Left ventricle myocardium inferior (tissue), 1 donor: Measurements from ENCODE around the gene RNF182. TPM values are rescaled to one million over a fixed set of nuclear protein-coding genes. Genes with fewer than 3 reads are reported as not detected.

Experiments used
- DNase-seq: peaks from one replicate; pipeline ENCODE4 v3.0.0-alpha.2; 2020
- H3K27ac ChIP-seq: fragments of 200-600 bp; replicated peaks from 2 replicates; pipeline ENCODE4 v1.8.0; 2021
- H3K27me3 ChIP-seq: fragments of 200-600 bp; 2 replicates; pipeline ENCODE4 v1.8.0; 2021; ENCODE audit warnings: low read depth
- H3K36me3 ChIP-seq: fragments of 200-600 bp; 2 replicates; pipeline ENCODE4 v1.8.0; 2021
- H3K4me1 ChIP-seq: fragments of 200-600 bp; 2 replicates; pipeline ENCODE4 v1.8.0; 2021
- H3K4me3 ChIP-seq: fragments of 200-600 bp; 2 replicates; pipeline ENCODE4 v1.8.0; 2021; ENCODE audit warnings: mild to moderate bottlenecking, moderate library complexity
- H3K9me3 ChIP-seq: fragments of 200-600 bp; replicated peaks from 2 replicates; pipeline ENCODE4 v1.8.0; 2021
- CTCF ChIP-seq: fragments of 200-600 bp; IDR thresholded peaks from 2 replicates; pipeline ENCODE4 v1.8.0; 2021; ENCODE audit warnings: antibody characterized with exemption, mild to moderate bottlenecking, borderline replicate concordance
- intact Hi-C: fragments of 100-400 bp; cut with micrococcal nuclease; formaldehyde crosslinking; loops from one replicate; pipeline ENCODE4 v1.11.0; 2022
- total RNA-seq: library from RNA; stranded (reverse); fragmentation: NEBNext Ultra II Directional; extraction: Animal tissue kit (Norgen Biotek cat#: 25700); gene quantifications from one replicate; pipeline ENCODE4 v1.2.1, GENCODE V29; 2021
- donor health status: DM: no; HTN: yes; CAD: no; lungs with severe emphysema.

RNF182 gene
- total RNA-seq, 1 donor from 2014 or later, result not detected

- Histone ChIP-seq H3K36me3 (no peaks in the 10 kb centered on the region), H3K4me3 (no peak overlapping the region), H3K27me3 (peaks cover 16% of the 10 kb centered on the region), H3K4me1 (peaks cover 3% of the 10 kb centered on the region), H3K9me3 (no peaks in the 10 kb centered on the region), H3K27ac (no peak overlapping the region)
- intact Hi-C loops, result no loop called here
- no peak for DNase-seq
- TF ChIP-seq CTCF, result no peak
Observed at GRCh38 chr6:14026831-14027539, 102.2 kb downstream of the RNF182 start.

DNA sequence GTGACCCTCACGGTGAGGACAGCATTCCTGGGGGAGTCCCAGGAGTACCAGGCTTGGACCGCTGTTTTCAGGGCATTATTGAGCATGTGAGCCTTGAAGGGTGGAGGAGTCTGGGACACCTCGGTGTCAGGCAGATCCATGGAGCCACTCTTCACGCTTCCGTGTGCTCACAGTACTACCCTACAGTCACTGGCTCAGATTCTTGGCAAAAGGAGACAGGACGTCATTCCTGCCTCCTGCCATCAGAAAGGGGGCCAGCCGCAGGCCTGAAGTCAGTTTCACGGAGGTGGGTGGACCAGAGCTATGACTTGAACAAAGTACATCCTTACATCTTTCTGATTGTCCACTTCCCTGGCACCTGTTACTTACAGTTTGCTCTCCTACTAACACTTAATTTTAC is 103.9 kb downstream of the RNF182 start:
- TF ChIP-seq CTCF, result no peak
- H3K27me3 ChIP-seq, result peaks cover 16% of the 10 kb centered on the region
- H3K9me3 ChIP-seq, result no peaks in the 10 kb centered on the region
- no peak for DNase-seq
- intact Hi-C loops, result no loop called here
- no peak overlapping the region for H3K27ac ChIP-seq
- H3K36me3 ChIP-seq, result no peaks in the 10 kb centered on the region
- H3K4me3 ChIP-seq, result no peak overlapping the region
- peaks cover 3% of the 10 kb centered on the region for H3K4me1 ChIP-seq

DNA sequence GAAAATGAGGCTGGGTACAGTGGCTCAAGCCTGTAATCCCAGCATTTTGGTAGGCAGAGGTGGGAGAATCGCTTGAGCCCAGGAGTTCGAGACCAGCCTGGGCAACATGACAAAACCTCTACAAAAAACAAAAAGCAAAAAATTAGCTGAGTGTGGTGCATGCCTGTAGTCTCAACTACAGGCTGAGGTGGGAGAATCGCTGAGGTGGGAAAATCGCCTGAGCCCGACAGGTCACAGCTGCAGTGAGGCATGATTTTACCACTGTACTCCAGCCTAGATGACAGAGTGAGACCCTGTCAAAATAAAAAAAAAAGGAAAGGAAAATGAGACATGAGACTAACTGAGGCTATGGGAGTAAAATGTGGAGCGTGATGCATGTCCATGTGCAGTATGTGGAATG is 104.9 kb downstream of the RNF182 start:
- DNase-seq, result no peak
- Histone ChIP-seq H3K9me3 (no peaks in the 10 kb centered on the region), H3K4me1 (peaks cover 3% of the 10 kb centered on the region), H3K4me3 (no peak overlapping the region), H3K27me3 (peaks cover 12% of the 10 kb centered on the region), H3K36me3 (no peaks in the 10 kb centered on the region), H3K27ac (no peak overlapping the region)
- intact Hi-C loops, result no loop called here
- no peak for TF ChIP-seq CTCF

Other genes starting within 250 kb of the RNF182 start
- 33.2 TPM for gene RANBP9, start 213.1 kb upstream of the RNF182 start, total RNA-seq
- 30.7 TPM for gene MCUR1, start 110.4 kb upstream of the RNF182 start, total RNA-seq
- gene CD83, start 192.8 kb downstream of the RNF182 start, total RNA-seq, result 1.8 TPM